CD14-positive monocyte (primary cell): ENCODE results near the gene KANSL3. TPM values are rescaled to one million over a fixed set of nuclear protein-coding genes. Genes with fewer than 3 reads are reported as not detected.

Experiments used
- DNase-seq, 3 donors: peaks; one replicate each; pipeline ENCODE4 v3.0.0-alpha.2; 2011 to 2022
- H2AFZ ChIP-seq: 2 replicates; pipeline ENCODE4 v1.6.0; 2012; ENCODE audit warnings: mild to moderate bottlenecking, low read depth, low read length, inconsistent platforms; ENCODE audit not compliant: insufficient read depth, poor library complexity, severe bottlenecking
- H3K27ac ChIP-seq, 2 donors: 1 replicate in 1 of 2; 2 replicates in 1 of 2; pipeline ENCODE4 v1.5.1; 2012 to 2013; ENCODE audit warnings: low read length in 2 of 2, control low read depth in 1 of 2, inconsistent platforms in 1 of 2, low read depth in 1 of 2, mild to moderate bottlenecking in 1 of 2
- H3K27me3 ChIP-seq, 2 donors: one replicate each; pipeline versions ENCODE4 v1.6.0 to v1.6.1; 2011 to 2013; ENCODE audit warnings: low read length in 2 of 2; ENCODE audit not compliant: control insufficient read depth in 2 of 2, insufficient read depth in 2 of 2
- H3K36me3 ChIP-seq, 2 donors: replicated peaks in 1 of 2; 1 replicate in 1 of 2; 2 replicates in 1 of 2; pipeline versions ENCODE4 v1.5.1 to v1.6.1; 2012 to 2013; ENCODE audit warnings: low read length in 2 of 2, control low read depth in 1 of 2, inconsistent platforms in 1 of 2, mild to moderate bottlenecking in 1 of 2; ENCODE audit not compliant: insufficient read depth in 2 of 2, control insufficient read depth in 1 of 2
- H3K4me1 ChIP-seq, 2 donors: 1 replicate in 1 of 2; 2 replicates in 1 of 2; pipeline versions ENCODE4 v1.5.1 to v1.6.1; 2012 to 2013; ENCODE audit warnings: low read length in 2 of 2, control low read depth in 1 of 2, inconsistent platforms in 1 of 2, mild to moderate bottlenecking in 1 of 2, moderate library complexity in 1 of 2; ENCODE audit not compliant: insufficient read depth in 2 of 2, control insufficient read depth in 1 of 2
- H3K4me2 ChIP-seq: replicated peaks from 2 replicates; pipeline ENCODE3; 2012; ENCODE audit warnings: low read length, moderate library complexity, mild to moderate bottlenecking; ENCODE audit not compliant: poor library complexity, severe bottlenecking; ENCODE audit errors: extremely low read depth
- H3K4me3 ChIP-seq, 3 experiments: fragments of 200-600 bp in 1 of 3; sonication (generic) in 1 of 3; replicated peaks in 1 of 3; 1 replicate in 2 of 3; 2 replicates in 1 of 3; pipeline ENCODE4 v1.5.1; 2011 to 2013; ENCODE audit warnings: low read length in 3 of 3, mild to moderate bottlenecking in 3 of 3, control low read depth in 2 of 3, low read depth in 2 of 3, inconsistent platforms in 1 of 3, moderate library complexity in 1 of 3
- H3K79me2 ChIP-seq: 2 replicates; pipeline ENCODE4 v1.6.0; 2012; ENCODE audit warnings: mild to moderate bottlenecking, control low read depth, inconsistent platforms, low read length, moderate library complexity; ENCODE audit not compliant: insufficient read depth
- H3K9ac ChIP-seq: 2 replicates; pipeline ENCODE4 v1.6.0; 2017; ENCODE audit warnings: low read length, mild to moderate bottlenecking; ENCODE audit not compliant: insufficient read depth, poor library complexity, severe bottlenecking
- H3K9me3 ChIP-seq, 2 donors: replicated peaks in 1 of 2; 1 replicate in 1 of 2; 2 replicates in 1 of 2; pipeline versions ENCODE4 v1.5.1 to v1.6.1; 2012 to 2013; ENCODE audit warnings: low read length in 2 of 2, control low read depth in 1 of 2; ENCODE audit not compliant: control insufficient read depth in 1 of 2, insufficient read depth in 1 of 2
- H4K20me1 ChIP-seq: 2 replicates; pipeline ENCODE4 v1.6.0; 2012; ENCODE audit warnings: mild to moderate bottlenecking, low read length, control low read depth, moderate library complexity; ENCODE audit not compliant: insufficient read depth
- H3K27ac Mint-ChIP-seq, 7 donors: one replicate each; pipeline ENCODE4 v1.8.0; 2020; ENCODE audit warnings: mild to moderate bottlenecking in 7 of 7, mixed read lengths in 7 of 7, moderate library complexity in 6 of 7, inconsistent platforms in 2 of 7
- H3K27me3 Mint-ChIP-seq, 3 donors: one replicate each; pipeline ENCODE4 v1.8.0; 2021 to 2022; ENCODE audit warnings: low read depth in 3 of 3, mild to moderate bottlenecking in 3 of 3, mixed read lengths in 3 of 3, moderate library complexity in 3 of 3, inconsistent platforms in 1 of 3
- H3K36me3 Mint-ChIP-seq, 2 donors: one replicate each; pipeline ENCODE4 v1.8.0; 2020; ENCODE audit warnings: mixed read lengths in 2 of 2, inconsistent platforms in 1 of 2, mild to moderate bottlenecking in 1 of 2
- H3K4me1 Mint-ChIP-seq: one replicate; pipeline ENCODE4 v1.8.0; 2020; ENCODE audit warnings: mild to moderate bottlenecking, mixed read lengths
- H3K4me3 Mint-ChIP-seq, 2 donors: one replicate each; pipeline ENCODE4 v1.8.0; 2020; ENCODE audit warnings: mild to moderate bottlenecking in 2 of 2, mixed read lengths in 2 of 2, moderate library complexity in 1 of 2
- H3K9me3 Mint-ChIP-seq, 7 donors: one replicate each; pipeline ENCODE4 v1.8.0; 2020 to 2022; ENCODE audit warnings: mixed read lengths in 7 of 7, mild to moderate bottlenecking in 6 of 7, moderate library complexity in 6 of 7, inconsistent platforms in 2 of 7
- CTCF ChIP-seq: fragments of 200-600 bp; IDR thresholded peaks from one replicate; pipeline ENCODE4 v1.8.0; 2022; ENCODE audit warnings: antibody characterized with exemption, mild to moderate bottlenecking
- whole genome bisulfite sequencing: methylation state at CpG from one replicate; pipeline ENCODE4 v1.1.5; 2013; ENCODE audit warnings: missing lambda C conversion rate; ENCODE audit not compliant: insufficient coverage; 5-methylcytosine and 5-hydroxymethylcytosine counted together
- intact Hi-C, 2 donors: fragments of 100-400 bp; cut with micrococcal nuclease; formaldehyde crosslinking; loops; one replicate each; pipeline versions ENCODE4 v1.15.0 to v1.15.1; 2023
- polyA plus RNA-seq, 3 donors: library from polyadenylated mRNA; depleted of rRNA in 1 of 3; unstranded in 2 of 3; stranded (reverse) in 1 of 3; fragments of 300-500 nt in 2 of 3; fragments of >200 nt in 1 of 3; fragmentation: Illumina TruSeq in 2 of 3; gene quantifications; 1 replicate in 2 of 3; 2 replicates in 1 of 3; pipeline ENCODE4 v1.2.3, GENCODE V29; 2012 to 2021

KANSL3 gene
- polyA plus RNA-seq, 3 donors = 2.5 to 25.3 (median 7.2) TPM

GRCh38 chr2:96564026-96564425, 74.1 kb downstream of the KANSL3 start:
- H3K36me3 ChIP-seq = no peaks in the 10 kb centered on the region
- H3K4me1 Mint-ChIP-seq = no peaks in the 10 kb centered on the region
- no peak overlapping the region for H3K4me2 ChIP-seq
- TF ChIP-seq CTCF = no peak
- no peak for DNase-seq
- no peak overlapping the region for H3K4me3 ChIP-seq
- H3K36me3 Mint-ChIP-seq = no peaks in the 10 kb centered on the region
- no peaks in the 10 kb centered on the region for H3K9me3 ChIP-seq
- no peak overlapping the region for H3K4me3 Mint-ChIP-seq
- no peak overlapping the region for H3K27ac ChIP-seq
- peaks cover 0 to 2% (median 0%) of the 10 kb centered on the region in 7 donors for H3K9me3 Mint-ChIP-seq
- H2AFZ ChIP-seq = no peak overlapping the region
- no peaks in the 10 kb centered on the region for H4K20me1 ChIP-seq
- H3K4me1 ChIP-seq = no peaks in the 10 kb centered on the region
- WGBS = no CpG with 5 or more reads among the region's 4 CpGs
- peaks cover 0 to 2% (median 1%) of the 10 kb centered on the region in 3 donors for H3K27me3 Mint-ChIP-seq
- intact Hi-C loops = no loop called here
- H3K79me2 ChIP-seq = no peaks in the 10 kb centered on the region
- H3K9ac ChIP-seq = no peak overlapping the region
- no peaks in the 10 kb centered on the region for H3K27me3 ChIP-seq
- no peak overlapping the region for H3K27ac Mint-ChIP-seq

GRCh38 chr2:96558485-96558884, 79.6 kb downstream of the KANSL3 start:
- no peak overlapping the region for H3K27ac ChIP-seq
- no peaks in the 10 kb centered on the region for H3K79me2 ChIP-seq
- H2AFZ ChIP-seq = no peak overlapping the region
- H3K36me3 ChIP-seq = no peaks in the 10 kb centered on the region
- Mint-ChIP-seq H3K27ac (no peak overlapping the region), H3K9me3 (peaks cover 0 to 7% (median 0%) of the 10 kb centered on the region in 7 donors), H3K4me1 (peaks cover 15% of the 10 kb centered on the region), H3K36me3 (no peaks in the 10 kb centered on the region), H3K4me3 (no peak overlapping the region), H3K27me3 (peaks cover 1 to 11% (median 2%) of the 10 kb centered on the region in 3 donors)
- peaks cover 3 to 9% of the 10 kb centered on the region in 2 donors for H3K4me1 ChIP-seq
- no peak for TF ChIP-seq CTCF
- intact Hi-C loops = no loop called here
- WGBS = 100% methylated on average over 3 of the region's 8 CpGs
- H3K4me2 ChIP-seq = no peak overlapping the region
- DNase-seq = no peak
- H4K20me1 ChIP-seq = peaks cover 4% of the 10 kb centered on the region
- H3K27me3 ChIP-seq = no peaks in the 10 kb centered on the region
- no peaks in the 10 kb centered on the region for H3K9me3 ChIP-seq
- H3K4me3 ChIP-seq = no peak overlapping the region
- no peak overlapping the region for H3K9ac ChIP-seq
